Neural cell (in vitro differentiated cells): Measurements from ENCODE around the gene ZC3H7B. TPM values are rescaled to one million over a fixed set of nuclear protein-coding genes. Genes with fewer than 3 reads are reported as not detected.

ENCODE experiments used
- H2AFZ ChIP-seq: fragments of 200-600, 300-800 bp; sonication (generic), shearing (Covaris generic); 2 replicates; pipeline ENCODE4 v1.6.0; 2014; ENCODE audit warnings: low read depth, mild to moderate bottlenecking, antibody characterized with exemption, low read length, moderate library complexity
- H3F3A ChIP-seq: fragments of 200-600 bp; shearing (Covaris generic); 2 replicates; pipeline ENCODE4 v1.6.1; 2016; ENCODE audit warnings: mild to moderate bottlenecking, moderate library complexity, mixed read lengths, antibody characterized with exemption, low read length; ENCODE audit not compliant: insufficient read depth, poor library complexity, severe bottlenecking
- H3K27ac ChIP-seq: fragments of 200-600, 300-800 bp; sonication (generic), shearing (Covaris generic); 2 replicates; pipeline ENCODE4 v1.5.1; 2014; ENCODE audit warnings: mild to moderate bottlenecking, low read length, moderate library complexity
- H3K27me3 ChIP-seq: fragments of 300-800, 200-600 bp; sonication (generic), shearing (Covaris generic); 2 replicates; pipeline ENCODE4 v1.6.0; 2014; ENCODE audit warnings: mild to moderate bottlenecking, low read depth, low read length, moderate library complexity; ENCODE audit not compliant: insufficient read depth
- H3K36me3 ChIP-seq: fragments of 300-800, 200-600 bp; sonication (generic), shearing (Covaris generic); 2 replicates; pipeline ENCODE4 v1.5.1; 2014; ENCODE audit warnings: mild to moderate bottlenecking, antibody characterized with exemption, low read length, moderate library complexity; ENCODE audit not compliant: insufficient read depth
- H3K4me2 ChIP-seq: fragments of 300-800, 200-600 bp; sonication (generic), shearing (Covaris generic); 2 replicates; pipeline ENCODE4 v1.6.0; 2014; ENCODE audit warnings: mild to moderate bottlenecking, low read length
- H3K4me3 ChIP-seq: fragments of 300-800, 200-600 bp; sonication (generic), shearing (Covaris generic); 2 replicates; pipeline ENCODE4 v1.5.1; 2014; ENCODE audit warnings: mild to moderate bottlenecking, low read length, moderate library complexity
- H3K79me2 ChIP-seq: fragments of 200-600 bp; shearing (Covaris generic); replicated peaks from 2 replicates; pipeline ENCODE4 v1.6.0; 2014; ENCODE audit warnings: mild to moderate bottlenecking, low read length, moderate library complexity; ENCODE audit not compliant: insufficient read depth
- H3K9ac ChIP-seq: fragments of 300-800, 200-600 bp; sonication (generic), shearing (Covaris generic); 2 replicates; pipeline ENCODE4 v1.6.1; 2016; ENCODE audit warnings: mild to moderate bottlenecking, low read length, mixed read lengths
- H3K9me2 ChIP-seq: fragments of 200-600 bp; shearing (Covaris generic); 2 replicates; pipeline ENCODE4 v1.6.1; 2016; ENCODE audit warnings: mild to moderate bottlenecking, low read length, mixed read lengths; ENCODE audit not compliant: insufficient read depth
- H3K9me3 ChIP-seq: fragments of 200-600, 300-800 bp; sonication (generic), shearing (Covaris generic); 2 replicates; pipeline ENCODE4 v1.6.1; 2016; ENCODE audit warnings: mild to moderate bottlenecking, mixed run types, low read length, moderate library complexity, mixed read lengths
- H4K20me1 ChIP-seq: fragments of 200-600 bp; shearing (Covaris generic); 2 replicates; pipeline ENCODE4 v1.6.1; 2016; ENCODE audit warnings: mild to moderate bottlenecking, mixed run types; ENCODE audit not compliant: insufficient read depth
- EP300 ChIP-seq: fragments of 450-650 bp; conservative IDR thresholded peaks from 2 replicates; pipeline ENCODE4 v1.6.1; 2014; ENCODE audit warnings: antibody characterized with exemption, mild to moderate bottlenecking, moderate library complexity; ENCODE audit not compliant: poor library complexity, severe bottlenecking
- EZH2 ChIP-seq: fragments of 200-600, 300-800 bp; shearing (Covaris generic), sonication (generic); IDR thresholded peaks from 2 replicates; pipeline ENCODE4 v1.6.1; 2014; ENCODE audit warnings: antibody characterized with exemption, low read length, borderline replicate concordance, mild to moderate bottlenecking; ENCODE audit not compliant: insufficient read depth, poor library complexity, severe bottlenecking
- MXI1 ChIP-seq: fragments of 450-650 bp; conservative IDR thresholded peaks from 2 replicates; pipeline ENCODE4 v1.6.1; 2014; ENCODE audit warnings: antibody characterized with exemption, mild to moderate bottlenecking; ENCODE audit not compliant: poor library complexity, severe bottlenecking
- POLR2AphosphoS5 ChIP-seq: IDR thresholded peaks from 2 replicates; pipeline ENCODE4 v1.6.1; 2012
- RAD21 ChIP-seq: fragments of 450-650 bp; conservative IDR thresholded peaks from 2 replicates; pipeline ENCODE4 v1.6.1; 2014; ENCODE audit warnings: antibody characterized with exemption, mild to moderate bottlenecking, moderate library complexity
- SMC3 ChIP-seq: fragments of 450-650 bp; conservative IDR thresholded peaks from 2 replicates; pipeline ENCODE4 v1.6.1; 2014; ENCODE audit warnings: antibody characterized with exemption, mild to moderate bottlenecking, moderate library complexity; ENCODE audit not compliant: poor library complexity
- TAF1 ChIP-seq: IDR thresholded peaks from 2 replicates; pipeline ENCODE4 v1.6.1; 2012; ENCODE audit warnings: low read depth
- polyA plus RNA-seq: library from polyadenylated mRNA; depleted of rRNA; stranded (reverse); fragments of >200 nt; gene quantifications from 2 replicates; pipeline ENCODE4 v1.2.3, GENCODE V29; 2014
- TF ChIP-seq, protein P1 (sequence below): fragments of 450-650 bp; IDR thresholded peaks from 2 replicates; pipeline ENCODE4 v1.5.1; 2014; ENCODE audit warnings: antibody characterized with exemption, mild to moderate bottlenecking, moderate library complexity; ENCODE audit not compliant: poor library complexity, severe bottlenecking
- TF ChIP-seq, protein P2 (sequence below): IDR thresholded peaks from 2 replicates; pipeline ENCODE4 v1.6.1; 2012; ENCODE audit warnings: borderline replicate concordance

ZC3H7B gene
- polyA plus RNA-seq, 1 donor from 2014 or later: 34.6 TPM

DNA sequence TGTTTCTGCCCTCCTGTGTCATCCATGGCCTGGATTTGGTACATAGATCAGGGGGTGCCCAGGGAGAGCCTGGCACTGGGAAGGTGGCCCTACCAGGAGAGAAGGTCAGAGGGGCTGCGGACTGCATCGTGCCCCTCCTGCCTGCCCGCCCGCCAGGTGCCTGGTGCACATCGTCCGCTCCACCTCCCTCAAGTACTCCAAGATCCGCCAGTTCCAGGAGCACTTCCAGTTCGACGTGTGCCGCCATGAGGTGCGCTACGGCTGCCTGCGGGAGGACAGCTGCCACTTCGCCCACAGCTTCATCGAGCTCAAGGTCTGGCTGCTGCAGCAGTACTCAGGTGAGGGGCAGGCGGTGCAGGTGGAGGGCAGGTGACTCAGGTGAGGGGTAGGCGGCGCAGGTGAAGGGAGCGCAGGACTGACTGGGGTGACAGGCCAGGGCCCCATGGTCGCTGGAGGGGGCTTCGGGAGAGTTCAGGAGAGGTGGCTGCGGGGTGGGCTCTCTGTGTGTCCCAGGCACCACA lies 47.7 kb downstream of the ZC3H7B start:
- H3K27ac ChIP-seq: no peak overlapping the region

DNA sequence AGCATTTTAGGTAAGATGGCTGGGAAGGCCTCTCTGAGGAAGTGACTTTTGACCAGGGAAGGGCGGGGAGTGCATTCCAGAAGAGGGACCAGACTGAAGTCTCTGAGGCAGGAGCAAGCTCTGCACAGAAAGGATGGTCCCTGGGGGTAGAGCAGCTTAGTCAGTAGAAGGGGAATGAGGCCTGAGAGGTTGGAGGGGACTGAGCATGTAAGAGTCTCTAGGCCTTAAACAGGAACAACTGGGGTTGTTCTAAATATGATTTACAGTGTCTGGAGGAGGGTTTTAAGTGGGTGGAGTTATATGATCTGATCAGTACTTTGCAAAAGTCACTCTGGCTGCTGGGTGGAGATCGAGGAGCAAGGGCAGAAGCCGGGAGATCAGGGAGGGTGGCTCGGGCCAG lies 48.8 kb downstream of the ZC3H7B start:
- H3K9me2 ChIP-seq: no peaks in the 10 kb centered on the region
- no peaks in the 10 kb centered on the region for H3K9me3 ChIP-seq
- no peak overlapping the region for H3K27ac ChIP-seq
- no peaks in the 10 kb centered on the region for H4K20me1 ChIP-seq
- no peak overlapping the region for H3K4me2 ChIP-seq
- H2AFZ ChIP-seq: no peak overlapping the region
- no peaks in the 10 kb centered on the region for H3F3A ChIP-seq
- TF ChIP-seq, protein P1, sequence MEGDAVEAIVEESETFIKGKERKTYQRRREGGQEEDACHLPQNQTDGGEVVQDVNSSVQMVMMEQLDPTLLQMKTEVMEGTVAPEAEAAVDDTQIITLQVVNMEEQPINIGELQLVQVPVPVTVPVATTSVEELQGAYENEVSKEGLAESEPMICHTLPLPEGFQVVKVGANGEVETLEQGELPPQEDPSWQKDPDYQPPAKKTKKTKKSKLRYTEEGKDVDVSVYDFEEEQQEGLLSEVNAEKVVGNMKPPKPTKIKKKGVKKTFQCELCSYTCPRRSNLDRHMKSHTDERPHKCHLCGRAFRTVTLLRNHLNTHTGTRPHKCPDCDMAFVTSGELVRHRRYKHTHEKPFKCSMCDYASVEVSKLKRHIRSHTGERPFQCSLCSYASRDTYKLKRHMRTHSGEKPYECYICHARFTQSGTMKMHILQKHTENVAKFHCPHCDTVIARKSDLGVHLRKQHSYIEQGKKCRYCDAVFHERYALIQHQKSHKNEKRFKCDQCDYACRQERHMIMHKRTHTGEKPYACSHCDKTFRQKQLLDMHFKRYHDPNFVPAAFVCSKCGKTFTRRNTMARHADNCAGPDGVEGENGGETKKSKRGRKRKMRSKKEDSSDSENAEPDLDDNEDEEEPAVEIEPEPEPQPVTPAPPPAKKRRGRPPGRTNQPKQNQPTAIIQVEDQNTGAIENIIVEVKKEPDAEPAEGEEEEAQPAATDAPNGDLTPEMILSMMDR: no peak
- no peak for TF ChIP-seq POLR2AphosphoS5
- TF ChIP-seq, protein P2, sequence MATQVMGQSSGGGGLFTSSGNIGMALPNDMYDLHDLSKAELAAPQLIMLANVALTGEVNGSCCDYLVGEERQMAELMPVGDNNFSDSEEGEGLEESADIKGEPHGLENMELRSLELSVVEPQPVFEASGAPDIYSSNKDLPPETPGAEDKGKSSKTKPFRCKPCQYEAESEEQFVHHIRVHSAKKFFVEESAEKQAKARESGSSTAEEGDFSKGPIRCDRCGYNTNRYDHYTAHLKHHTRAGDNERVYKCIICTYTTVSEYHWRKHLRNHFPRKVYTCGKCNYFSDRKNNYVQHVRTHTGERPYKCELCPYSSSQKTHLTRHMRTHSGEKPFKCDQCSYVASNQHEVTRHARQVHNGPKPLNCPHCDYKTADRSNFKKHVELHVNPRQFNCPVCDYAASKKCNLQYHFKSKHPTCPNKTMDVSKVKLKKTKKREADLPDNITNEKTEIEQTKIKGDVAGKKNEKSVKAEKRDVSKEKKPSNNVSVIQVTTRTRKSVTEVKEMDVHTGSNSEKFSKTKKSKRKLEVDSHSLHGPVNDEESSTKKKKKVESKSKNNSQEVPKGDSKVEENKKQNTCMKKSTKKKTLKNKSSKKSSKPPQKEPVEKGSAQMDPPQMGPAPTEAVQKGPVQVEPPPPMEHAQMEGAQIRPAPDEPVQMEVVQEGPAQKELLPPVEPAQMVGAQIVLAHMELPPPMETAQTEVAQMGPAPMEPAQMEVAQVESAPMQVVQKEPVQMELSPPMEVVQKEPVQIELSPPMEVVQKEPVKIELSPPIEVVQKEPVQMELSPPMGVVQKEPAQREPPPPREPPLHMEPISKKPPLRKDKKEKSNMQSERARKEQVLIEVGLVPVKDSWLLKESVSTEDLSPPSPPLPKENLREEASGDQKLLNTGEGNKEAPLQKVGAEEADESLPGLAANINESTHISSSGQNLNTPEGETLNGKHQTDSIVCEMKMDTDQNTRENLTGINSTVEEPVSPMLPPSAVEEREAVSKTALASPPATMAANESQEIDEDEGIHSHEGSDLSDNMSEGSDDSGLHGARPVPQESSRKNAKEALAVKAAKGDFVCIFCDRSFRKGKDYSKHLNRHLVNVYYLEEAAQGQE: no peak
- TF ChIP-seq MXI1: no peak
- no peak for TF ChIP-seq EP300
- no peak for TF ChIP-seq TAF1
- TF ChIP-seq EZH2: no peak
- no peak for TF ChIP-seq SMC3
- TF ChIP-seq RAD21: no peak
- no peak overlapping the region for H3K9ac ChIP-seq
- no peaks in the 10 kb centered on the region for H3K27me3 ChIP-seq
- no peak overlapping the region for H3K4me3 ChIP-seq
- H3K79me2 ChIP-seq: no peaks in the 10 kb centered on the region
- H3K36me3 ChIP-seq: peaks cover 7% of the 10 kb centered on the region

More for the DNA sequence above, 47.7 kb downstream of the ZC3H7B start:
- Histone ChIP-seq H3K27me3 (no peaks in the 10 kb centered on the region), H4K20me1 (no peaks in the 10 kb centered on the region), H3K9ac (no peak overlapping the region), H3K36me3 (peaks cover 7% of the 10 kb centered on the region), H3K4me2 (no peak overlapping the region), H3K79me2 (no peaks in the 10 kb centered on the region), H3K9me2 (no peaks in the 10 kb centered on the region), H3K9me3 (no peaks in the 10 kb centered on the region), H3K4me3 (no peak overlapping the region), H3F3A (no peaks in the 10 kb centered on the region), H2AFZ (no peak overlapping the region)
- TF ChIP-seq MXI1 (no peak), EZH2 (no peak), SMC3 (no peak), RAD21 (no peak), TAF1 (no peak)
- TF ChIP-seq, protein P2: no peak
